HEK293T (cell line): ENCODE measurements around the gene VIPR2.

ENCODE experiments used
- CTBP1 ChIP-seq: fragments of 450-650 bp; IDR thresholded peaks from 2 replicates; pipeline ENCODE4 v1.6.1; 2016; ENCODE audit warnings: borderline replicate concordance
- ELF4 ChIP-seq: fragments of 450-650 bp; IDR thresholded peaks from 2 replicates; pipeline ENCODE4 v1.6.1; 2017; ENCODE audit warnings: antibody characterized with exemption
- FOXK2 ChIP-seq: fragments of 450-650 bp; IDR thresholded peaks from 2 replicates; pipeline ENCODE4 v1.6.1; 2016; ENCODE audit warnings: mild to moderate bottlenecking
- FOXM1 ChIP-seq: fragments of 450-650 bp; IDR thresholded peaks from 2 replicates; pipeline ENCODE4 v1.6.1; 2017; ENCODE audit warnings: mild to moderate bottlenecking, borderline replicate concordance
- HDGF ChIP-seq: fragments of 450-650 bp; IDR thresholded peaks from 2 replicates; pipeline ENCODE4 v1.6.1; 2017; ENCODE audit warnings: antibody characterized with exemption, borderline replicate concordance
- NFRKB ChIP-seq: fragments of 450-650 bp; IDR thresholded peaks from 2 replicates; pipeline ENCODE4 v1.6.1; 2016; ENCODE audit warnings: mild to moderate bottlenecking, moderate library complexity
- SUZ12 ChIP-seq: fragments of 450-650 bp; IDR thresholded peaks from 2 replicates; pipeline ENCODE4 v1.6.1; 2016; ENCODE audit warnings: mild to moderate bottlenecking
- ZNF384 ChIP-seq: fragments of 450-650 bp; IDR thresholded peaks from 2 replicates; pipeline ENCODE4 v1.6.1; 2016

DNA sequence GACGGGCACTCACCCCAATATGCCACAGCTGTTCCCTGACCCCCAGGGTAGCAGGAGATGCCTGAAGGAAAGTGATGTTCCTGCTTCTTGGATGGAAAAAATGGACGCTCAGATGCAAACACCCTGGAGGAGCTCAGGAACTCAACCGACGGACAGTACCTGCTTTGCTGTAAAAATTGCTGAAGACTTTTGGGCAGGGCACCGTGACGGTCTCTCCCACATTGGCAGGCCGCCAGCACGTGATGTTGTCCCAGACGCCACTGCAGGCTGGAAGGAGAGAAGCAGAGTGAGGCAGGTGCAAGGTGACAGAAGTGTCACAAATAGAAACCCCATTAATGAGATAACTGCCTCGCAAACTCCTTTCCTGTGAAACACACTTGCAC lies 35.0 kb downstream of the VIPR2 start:
- TF ChIP-seq FOXK2 (no peak), FOXM1 (no peak), NFRKB (no peak), CTBP1 (no peak), ZNF384 (no peak), SUZ12 (no peak), HDGF (no peak), ELF4 (no peak)
